Sigmoid colon (tissue), 7 donors: Measurements from ENCODE around the gene RAB6B. TPM values are rescaled to one million over a fixed set of nuclear protein-coding genes. Genes with fewer than 3 reads are reported as not detected.

ENCODE experiments used
- DNase-seq: peaks from one replicate; pipeline ENCODE4 v3.0.0-alpha.2; 2019
- H3K27ac ChIP-seq, 4 donors: fragments of 200-600 bp; sonication (generic); one replicate each; pipeline ENCODE4 v1.5.1; 2016 to 2019; ENCODE audit warnings: mild to moderate bottlenecking in 1 of 4
- H3K27me3 ChIP-seq, 3 donors: fragments of 200-600 bp; sonication (generic); one replicate each; pipeline ENCODE4 v1.5.1; 2019; ENCODE audit warnings: mild to moderate bottlenecking in 1 of 3
- H3K36me3 ChIP-seq, 4 donors: fragments of 200-600 bp; sonication (generic); one replicate each; pipeline ENCODE4 v1.5.1; 2016 to 2019
- H3K4me1 ChIP-seq, 4 donors: fragments of 200-600 bp; sonication (generic); one replicate each; pipeline ENCODE4 v1.5.1; 2017 to 2019
- H3K4me3 ChIP-seq, 4 donors: fragments of 200-600 bp; sonication (generic); one replicate each; pipeline ENCODE4 v1.5.1; 2017 to 2019; ENCODE audit warnings: mild to moderate bottlenecking in 2 of 4, moderate library complexity in 1 of 4
- H3K9me3 ChIP-seq, 4 donors: fragments of 200-600 bp in 3 of 4; sonication (generic) in 3 of 4; one replicate each; pipeline versions ENCODE4 v1.5.1 to v1.6.1; 2013 to 2019
- EP300 ChIP-seq, 4 donors: sonication (generic); formaldehyde crosslinking; IDR thresholded peaks; one replicate each; pipeline ENCODE4 v1.6.1; 2017; ENCODE audit warnings: antibody characterized with exemption in 4 of 4
- POLR2A ChIP-seq, 2 donors: fragments of 450-650 bp; IDR thresholded peaks; one replicate each; pipeline ENCODE4 v1.6.1; 2016; ENCODE audit warnings: antibody characterized with exemption in 2 of 2, mild to moderate bottlenecking in 2 of 2, moderate library complexity in 2 of 2
- POLR2AphosphoS5 ChIP-seq, 4 donors: sonication (generic); formaldehyde crosslinking; IDR thresholded peaks; one replicate each; pipeline ENCODE4 v1.6.1; 2017; ENCODE audit warnings: antibody characterized with exemption in 4 of 4
- WGBS, 2 donors: extraction: QIAGEN DNeasy Blood & Tissue Kit; methylation state at CpG; one replicate each; pipeline ENCODE4 v1.1.7; 2013; 5-methylcytosine and 5-hydroxymethylcytosine counted together
- intact Hi-C: fragments of 100-400 bp; cut with DNase I; formaldehyde crosslinking; loops from one replicate; pipeline ENCODE4 v1.15.1; 2023
- polyA plus RNA-seq, 3 donors: library from polyadenylated mRNA; stranded (reverse); fragments of 200-250 nt; gene quantifications; one replicate each; pipeline ENCODE4 v1.2.3, GENCODE V29; 2013
- total RNA-seq, 4 donors: library from RNA; depleted of rRNA; stranded (reverse); fragments of >200 nt; gene quantifications; one replicate each; pipeline ENCODE4 v1.1.0, GENCODE V29; 2016
- TF ChIP-seq, protein P1 (sequence below), 4 experiments: fragments of 450-650 bp in 3 of 4; fragments of 200-600 bp in 1 of 4; IDR thresholded peaks; one replicate each; pipeline ENCODE4 v1.5.1; 2016 to 2019; ENCODE audit warnings: antibody characterized with exemption in 4 of 4, mild to moderate bottlenecking in 3 of 4, moderate library complexity in 2 of 4
- donor health status: healthy with polysubstance abuse.
- donor health status: Bipolar disorder and iron deficiency.
- donor health status: healthy.

The RAB6B gene
- total and polyA plus RNA-seq, 7 donors: 0.60 to 19.7 (median 5.2) TPM

DNA sequence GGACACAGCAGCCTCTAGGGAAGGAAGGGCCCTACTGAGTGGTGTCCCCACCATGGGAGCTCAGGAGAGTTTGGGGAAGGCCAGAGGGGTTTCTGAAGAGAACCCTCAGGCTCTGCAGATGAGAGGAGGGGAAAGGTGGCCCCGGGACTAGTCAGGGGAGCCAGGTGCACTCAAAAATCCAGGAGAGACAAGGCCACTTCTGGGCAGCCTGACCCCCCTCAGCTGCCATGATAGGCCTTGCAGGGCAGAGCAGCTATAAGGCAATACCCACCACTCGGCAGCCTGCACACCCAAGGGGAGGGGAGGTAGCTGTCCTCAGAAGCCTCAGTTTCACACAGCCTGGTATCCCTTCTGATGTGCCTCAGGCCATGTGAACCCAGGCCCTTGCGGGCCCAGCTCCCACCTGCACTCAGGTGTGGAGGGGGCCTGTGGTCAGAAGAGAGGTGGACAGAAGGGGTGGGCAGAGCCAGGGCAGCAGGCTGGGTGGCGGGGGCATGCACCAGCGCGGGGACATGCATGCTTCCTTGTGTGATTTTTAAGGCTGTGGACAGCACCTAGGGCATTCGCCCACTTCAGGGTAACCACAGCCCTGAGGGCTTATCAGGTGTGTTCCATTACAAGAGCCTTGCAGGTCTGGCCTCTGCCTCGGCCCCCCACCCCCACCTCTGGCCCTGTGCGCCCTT, 55.5 kb downstream of the RAB6B start:
- intact Hi-C loops: no loop called here
- 86 to 95% methylated on average over 9 of the region's 9 CpGs for WGBS, 2 donors

DNA sequence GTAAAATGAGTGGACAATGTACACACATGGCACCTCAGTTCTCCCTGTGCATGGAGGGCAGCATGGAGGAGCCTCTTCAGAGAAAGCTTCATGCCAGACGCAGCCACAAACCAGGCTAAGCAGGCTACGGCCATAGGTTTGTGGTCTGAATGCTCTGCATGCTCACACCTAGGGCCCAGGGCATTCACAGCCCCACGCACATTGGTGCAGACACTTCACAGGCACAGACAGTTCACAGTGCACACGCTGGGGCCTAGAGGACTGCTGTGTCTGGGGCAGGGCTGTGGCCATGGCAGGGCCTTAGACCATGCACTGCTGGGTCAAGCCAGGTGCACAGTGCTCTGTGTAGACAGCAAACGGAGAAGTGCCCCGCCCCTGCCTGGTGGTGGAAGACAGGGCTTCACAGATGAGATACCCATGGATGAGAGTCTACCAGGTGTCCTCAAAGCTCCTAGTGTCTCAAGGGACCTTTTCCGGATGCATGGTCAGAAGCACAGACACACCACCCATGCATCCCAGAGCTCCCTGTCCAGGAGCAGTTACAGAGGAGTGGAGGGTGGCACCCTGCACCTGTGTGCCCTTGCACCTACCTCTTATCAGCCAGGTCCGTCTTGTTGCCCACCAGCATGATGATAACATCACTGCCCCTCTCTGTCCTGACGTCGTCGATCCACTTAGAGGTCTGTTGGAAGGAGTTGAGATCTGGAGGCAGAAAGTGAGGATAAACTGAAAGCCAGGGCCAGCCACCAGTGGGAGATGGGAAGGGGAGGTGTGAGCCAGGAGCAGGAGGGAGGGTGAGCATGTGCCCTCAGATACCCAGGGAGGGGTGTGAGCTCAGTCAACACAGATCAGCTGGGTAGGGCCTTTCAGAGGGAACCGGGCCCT, 56.5 kb downstream of the RAB6B start:
- Histone ChIP-seq H3K4me3 (no peak overlapping the region), H3K36me3 (peaks cover 0 to 11% (median 3%) of the 10 kb centered on the region in 4 donors), H3K27me3 (no peaks in the 10 kb centered on the region), H3K27ac (no peak overlapping the region), H3K9me3 (no peaks in the 10 kb centered on the region), H3K4me1 (no peaks in the 10 kb centered on the region)
- DNase-seq: no peak
- TF ChIP-seq POLR2A (IDR thresholded peaks at IDR 0.05): no peak
- no peak for TF ChIP-seq EP300 (IDR thresholded peaks at IDR 0.05)
- TF ChIP-seq, protein P1, sequence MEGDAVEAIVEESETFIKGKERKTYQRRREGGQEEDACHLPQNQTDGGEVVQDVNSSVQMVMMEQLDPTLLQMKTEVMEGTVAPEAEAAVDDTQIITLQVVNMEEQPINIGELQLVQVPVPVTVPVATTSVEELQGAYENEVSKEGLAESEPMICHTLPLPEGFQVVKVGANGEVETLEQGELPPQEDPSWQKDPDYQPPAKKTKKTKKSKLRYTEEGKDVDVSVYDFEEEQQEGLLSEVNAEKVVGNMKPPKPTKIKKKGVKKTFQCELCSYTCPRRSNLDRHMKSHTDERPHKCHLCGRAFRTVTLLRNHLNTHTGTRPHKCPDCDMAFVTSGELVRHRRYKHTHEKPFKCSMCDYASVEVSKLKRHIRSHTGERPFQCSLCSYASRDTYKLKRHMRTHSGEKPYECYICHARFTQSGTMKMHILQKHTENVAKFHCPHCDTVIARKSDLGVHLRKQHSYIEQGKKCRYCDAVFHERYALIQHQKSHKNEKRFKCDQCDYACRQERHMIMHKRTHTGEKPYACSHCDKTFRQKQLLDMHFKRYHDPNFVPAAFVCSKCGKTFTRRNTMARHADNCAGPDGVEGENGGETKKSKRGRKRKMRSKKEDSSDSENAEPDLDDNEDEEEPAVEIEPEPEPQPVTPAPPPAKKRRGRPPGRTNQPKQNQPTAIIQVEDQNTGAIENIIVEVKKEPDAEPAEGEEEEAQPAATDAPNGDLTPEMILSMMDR (IDR thresholded peaks at IDR 0.05): no peak
- TF ChIP-seq POLR2AphosphoS5 (IDR thresholded peaks at IDR 0.05): no peak
- 79 to 88% methylated on average over 12 of the region's 12 CpGs for WGBS, 2 donors
- intact Hi-C loops: no loop called here

More for the DNA sequence above, 55.5 kb downstream of the RAB6B start:
- Histone ChIP-seq H3K9me3 (no peaks in the 10 kb centered on the region), H3K4me3 (no peak overlapping the region), H3K4me1 (no peaks in the 10 kb centered on the region), H3K27ac (no peak overlapping the region), H3K36me3 (peaks cover 0 to 9% (median 3%) of the 10 kb centered on the region in 4 donors), H3K27me3 (no peaks in the 10 kb centered on the region)
- TF ChIP-seq, protein P1 (IDR thresholded peaks at IDR 0.05): no peak
- TF ChIP-seq EP300 (IDR thresholded peaks at IDR 0.05) (no peak), POLR2A (IDR thresholded peaks at IDR 0.05) (no peak), POLR2AphosphoS5 (IDR thresholded peaks at IDR 0.05) (no peak)
- DNase-seq: peak; percentile 19

DNA sequence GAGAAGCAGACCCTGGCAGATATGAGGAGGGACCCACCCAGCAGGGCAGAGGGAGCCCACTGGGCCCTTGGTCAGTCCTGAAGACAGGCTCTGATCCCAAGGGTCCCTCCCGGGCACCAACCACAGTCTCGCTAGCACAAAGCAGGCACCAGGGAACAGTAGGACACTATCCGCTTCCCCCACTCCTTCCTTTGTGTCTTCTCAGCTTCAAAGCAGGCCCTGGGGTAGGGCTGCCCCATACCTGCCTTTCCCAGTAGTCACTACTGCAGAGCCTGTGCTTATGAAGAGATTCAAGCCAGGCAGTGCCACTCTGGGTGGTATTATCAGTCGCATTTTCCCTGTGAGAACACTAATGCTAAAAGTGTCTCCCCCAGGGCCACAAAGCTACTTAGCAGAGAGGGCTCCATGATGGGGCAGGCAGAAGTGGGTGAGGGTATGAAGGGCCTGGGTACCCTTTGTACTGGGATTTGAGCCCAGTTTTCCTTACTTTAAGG, 57.3 kb downstream of the RAB6B start:
- TF ChIP-seq POLR2AphosphoS5 (IDR thresholded peaks at IDR 0.05): no peak
- TF ChIP-seq EP300 (IDR thresholded peaks at IDR 0.05): no peak
- TF ChIP-seq POLR2A (IDR thresholded peaks at IDR 0.05): no peak
- TF ChIP-seq, protein P1 (IDR thresholded peaks at IDR 0.05): no peak
- no peak for DNase-seq
- intact Hi-C loops: no loop called here

DNA sequence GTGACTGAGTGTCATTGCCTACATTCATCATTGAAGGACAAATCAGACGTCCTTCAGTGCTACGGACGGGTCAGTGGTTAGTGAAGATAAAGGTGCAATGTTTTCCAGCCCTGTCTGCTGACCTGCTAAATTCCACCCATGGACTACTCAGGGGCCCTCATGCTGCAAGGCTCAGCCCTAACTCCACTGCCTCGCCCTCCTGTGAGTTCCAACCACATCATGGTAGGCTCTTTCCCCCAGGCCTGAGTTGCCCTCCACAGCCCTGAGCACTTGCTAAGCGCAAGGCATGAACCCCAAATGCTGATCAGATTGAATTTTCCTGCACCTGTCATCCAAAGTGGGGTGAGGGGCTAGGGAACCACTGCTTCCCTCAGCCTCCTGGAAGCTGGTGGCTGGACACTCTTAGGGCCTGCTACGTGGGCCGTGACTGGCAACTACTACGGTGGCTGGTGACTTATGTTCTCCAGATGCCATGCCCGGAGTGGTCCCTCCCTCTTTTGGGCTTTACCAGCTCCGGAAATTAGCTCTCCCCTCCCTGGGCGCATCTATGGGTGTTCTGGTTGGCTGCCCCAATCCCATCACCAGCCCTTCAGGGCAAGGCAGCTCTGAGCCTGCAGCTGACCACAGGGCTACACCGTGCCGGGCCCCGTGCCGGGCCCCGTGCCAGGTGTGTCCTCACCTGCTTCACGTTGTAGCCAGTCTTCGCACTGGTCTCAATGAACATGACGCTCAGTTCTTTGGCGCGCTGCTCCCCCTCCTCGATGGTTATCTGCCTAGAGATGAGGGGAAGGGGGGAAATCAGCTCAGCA, 58.0 kb downstream of the RAB6B start:
- no peak for DNase-seq
- H3K27ac ChIP-seq: no peak overlapping the region
- no peaks in the 10 kb centered on the region for H3K4me1 ChIP-seq
- H3K27me3 ChIP-seq: no peaks in the 10 kb centered on the region
- TF ChIP-seq, protein P1 (IDR thresholded peaks at IDR 0.05): no peak
- no peak for TF ChIP-seq EP300 (IDR thresholded peaks at IDR 0.05)
- TF ChIP-seq POLR2A (IDR thresholded peaks at IDR 0.05): no peak
- TF ChIP-seq POLR2AphosphoS5 (IDR thresholded peaks at IDR 0.05): no peak
- H3K9me3 ChIP-seq: no peaks in the 10 kb centered on the region
- no peak overlapping the region for H3K4me3 ChIP-seq
- 90 to 94% methylated on average over 22 of the region's 22 CpGs for WGBS, 2 donors
- H3K36me3 ChIP-seq: peaks cover 0 to 17% (median 3%) of the 10 kb centered on the region in 4 donors
- intact Hi-C loops: no loop called here

More for the DNA sequence above, 57.3 kb downstream of the RAB6B start:
- Histone ChIP-seq H3K36me3 (peaks cover 0 to 17% (median 3%) of the 10 kb centered on the region in 4 donors), H3K4me3 (no peak overlapping the region), H3K4me1 (no peaks in the 10 kb centered on the region), H3K9me3 (no peaks in the 10 kb centered on the region), H3K27ac (no peak overlapping the region), H3K27me3 (no peaks in the 10 kb centered on the region)
- WGBS, 2 donors: 92 to 97% methylated on average over 4 of the region's 4 CpGs
